Neural progenitor cell (in vitro differentiated cells): ENCODE data around the gene CFAP97D2. TPM values are rescaled to one million over a fixed set of nuclear protein-coding genes. Genes with fewer than 3 reads are reported as not detected.
"Not testable (repeated sequence)": the region's sequence is repeated elsewhere in the genome, so short reads cannot be mapped to it uniquely, and the experiment has no call there.

Experiments
- DNase-seq: peaks from one replicate; pipeline ENCODE4 v3.0.0-alpha.2; 2016; ENCODE audit warnings: low spot score
- H2AFZ ChIP-seq: fragments of 200-600 bp; sonication (generic); replicated peaks from 2 replicates; pipeline ENCODE4 v1.6.1; 2016; ENCODE audit warnings: antibody characterized with exemption
- H3F3A ChIP-seq: fragments of 200-600 bp; sonication (generic); 2 replicates; pipeline ENCODE4 v1.6.1; 2016; ENCODE audit warnings: antibody characterized with exemption, low read depth
- H3K27ac ChIP-seq: fragments of 200-600 bp; sonication (generic); 2 replicates; pipeline ENCODE4 v1.5.1; 2016; ENCODE audit warnings: mild to moderate bottlenecking
- H3K27me3 ChIP-seq: fragments of 200-600 bp; sonication (generic); 2 replicates; pipeline ENCODE4 v1.6.1; 2016; ENCODE audit warnings: mild to moderate bottlenecking, moderate library complexity
- H3K36me3 ChIP-seq: fragments of 200-600 bp; sonication (generic); 2 replicates; pipeline ENCODE4 v1.5.1; 2016
- H3K4me1 ChIP-seq: fragments of 200-600 bp; sonication (generic); 2 replicates; pipeline ENCODE4 v1.6.1; 2016; ENCODE audit warnings: mixed run types
- H3K4me2 ChIP-seq: fragments of 200-600 bp; sonication (generic); 2 replicates; pipeline ENCODE4 v1.6.1; 2016
- H3K4me3 ChIP-seq: fragments of 200-600 bp; sonication (generic); 2 replicates; pipeline ENCODE4 v1.5.1; 2016
- H3K79me2 ChIP-seq: fragments of 200-600 bp; sonication (generic); 2 replicates; pipeline ENCODE4 v1.6.1; 2016; ENCODE audit warnings: low read depth
- H3K9ac ChIP-seq: fragments of 200-600 bp; sonication (generic); 2 replicates; pipeline ENCODE4 v1.6.1; 2016
- H3K9me3 ChIP-seq: fragments of 200-600 bp; sonication (generic); 2 replicates; pipeline ENCODE4 v1.5.1; 2016; ENCODE audit warnings: low read depth
- H4K20me1 ChIP-seq: fragments of 200-600 bp; sonication (generic); 2 replicates; pipeline ENCODE4 v1.6.1; 2016; ENCODE audit warnings: low read depth
- H3K27ac Mint-ChIP-seq: 3 replicates; pipeline ENCODE4 v1.8.0; 2021; ENCODE audit warnings: mixed read lengths
- H3K27me3 Mint-ChIP-seq: 2 replicates; pipeline ENCODE4 v1.8.0; 2022; ENCODE audit warnings: low read depth, mild to moderate bottlenecking, inconsistent platforms, moderate library complexity, mixed read lengths; ENCODE audit not compliant: insufficient read depth
- H3K36me3 Mint-ChIP-seq: 3 replicates; pipeline ENCODE4 v1.8.0; 2021; ENCODE audit warnings: mixed read lengths
- H3K4me1 Mint-ChIP-seq: 3 replicates; pipeline ENCODE4 v1.8.0; 2021; ENCODE audit warnings: mixed read lengths
- H3K4me3 Mint-ChIP-seq: 3 replicates; pipeline ENCODE4 v1.8.0; 2021; ENCODE audit warnings: mild to moderate bottlenecking, moderate library complexity, mixed read lengths
- H3K9me3 Mint-ChIP-seq: 3 replicates; pipeline ENCODE4 v1.8.0; 2020; ENCODE audit warnings: mixed read lengths
- EZH2 ChIP-seq: fragments of 200-600 bp; sonication (generic); IDR thresholded peaks from 2 replicates; pipeline ENCODE4 v1.6.1; 2017; ENCODE audit warnings: antibody characterized with exemption, mild to moderate bottlenecking, moderate library complexity
- EZH2phosphoT487 ChIP-seq: fragments of 200-600 bp; sonication (generic); IDR thresholded peaks from 2 replicates; pipeline ENCODE4 v1.6.1; 2017; ENCODE audit warnings: antibody characterized with exemption
- total RNA-seq: library from RNA; depleted of rRNA; stranded (reverse); fragments of >200 nt; gene quantifications from 2 replicates; pipeline ENCODE4 v1.2.3, GENCODE V29; 2015; ENCODE audit warnings: low replicate concordance
- TF ChIP-seq, protein P1 (sequence below): fragments of 200-600 bp; sonication (generic); IDR thresholded peaks from 2 replicates; pipeline ENCODE4 v1.5.1; 2017; ENCODE audit warnings: antibody characterized with exemption, mild to moderate bottlenecking

The CFAP97D2 gene
- total RNA-seq, 1 donor from 2014 or later = not detected

DNA sequence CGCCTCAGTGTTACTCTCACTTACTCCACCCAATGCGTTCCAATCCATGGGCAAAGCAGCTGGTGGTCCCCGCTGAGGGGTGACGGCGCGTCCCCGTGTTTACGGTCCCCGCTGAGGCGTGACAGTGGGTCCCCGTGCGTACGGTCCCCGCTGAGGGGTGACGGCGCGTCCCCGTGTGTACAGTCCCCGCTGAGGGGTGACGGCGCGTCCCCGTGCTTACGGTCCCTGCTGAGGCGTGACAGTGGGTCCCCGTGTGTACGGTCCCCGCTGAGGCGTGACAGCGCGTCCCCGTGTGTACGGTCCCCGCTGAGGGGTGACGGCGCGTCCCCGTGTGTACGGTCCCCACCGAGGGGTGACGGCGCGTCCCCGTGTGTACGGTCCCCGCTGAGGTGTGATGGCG lies 19.5 kb downstream of the CFAP97D2 start:
- peaks cover 10% of the 10 kb centered on the region for H3K27me3 Mint-ChIP-seq
- H3K27ac ChIP-seq = no peak overlapping the region
- H3K79me2 ChIP-seq = no peaks in the 10 kb centered on the region
- no peak overlapping the region for H3K4me2 ChIP-seq
- no peak overlapping the region for H3K4me3 ChIP-seq
- H2AFZ ChIP-seq = no peak overlapping the region
- no peaks in the 10 kb centered on the region for H3F3A ChIP-seq
- H3K27ac Mint-ChIP-seq = no peak overlapping the region
- DNase-seq = no peak
- H3K9ac ChIP-seq = no peak overlapping the region
- H3K4me3 Mint-ChIP-seq = no peak overlapping the region
- TF ChIP-seq EZH2 (no peak), EZH2phosphoT487 (no peak)
- TF ChIP-seq, protein P1, sequence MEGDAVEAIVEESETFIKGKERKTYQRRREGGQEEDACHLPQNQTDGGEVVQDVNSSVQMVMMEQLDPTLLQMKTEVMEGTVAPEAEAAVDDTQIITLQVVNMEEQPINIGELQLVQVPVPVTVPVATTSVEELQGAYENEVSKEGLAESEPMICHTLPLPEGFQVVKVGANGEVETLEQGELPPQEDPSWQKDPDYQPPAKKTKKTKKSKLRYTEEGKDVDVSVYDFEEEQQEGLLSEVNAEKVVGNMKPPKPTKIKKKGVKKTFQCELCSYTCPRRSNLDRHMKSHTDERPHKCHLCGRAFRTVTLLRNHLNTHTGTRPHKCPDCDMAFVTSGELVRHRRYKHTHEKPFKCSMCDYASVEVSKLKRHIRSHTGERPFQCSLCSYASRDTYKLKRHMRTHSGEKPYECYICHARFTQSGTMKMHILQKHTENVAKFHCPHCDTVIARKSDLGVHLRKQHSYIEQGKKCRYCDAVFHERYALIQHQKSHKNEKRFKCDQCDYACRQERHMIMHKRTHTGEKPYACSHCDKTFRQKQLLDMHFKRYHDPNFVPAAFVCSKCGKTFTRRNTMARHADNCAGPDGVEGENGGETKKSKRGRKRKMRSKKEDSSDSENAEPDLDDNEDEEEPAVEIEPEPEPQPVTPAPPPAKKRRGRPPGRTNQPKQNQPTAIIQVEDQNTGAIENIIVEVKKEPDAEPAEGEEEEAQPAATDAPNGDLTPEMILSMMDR = no peak
- H3K9me3 Mint-ChIP-seq = peaks cover 7% of the 10 kb centered on the region
- no peaks in the 10 kb centered on the region for H3K36me3 Mint-ChIP-seq
- H3K4me1 ChIP-seq = peaks cover 10% of the 10 kb centered on the region
- no peaks in the 10 kb centered on the region for H3K27me3 ChIP-seq
- H3K36me3 ChIP-seq = no peaks in the 10 kb centered on the region
- H3K9me3 ChIP-seq = no peaks in the 10 kb centered on the region
- H3K4me1 Mint-ChIP-seq = peaks cover 6% of the 10 kb centered on the region
- H4K20me1 ChIP-seq = no peaks in the 10 kb centered on the region

DNA sequence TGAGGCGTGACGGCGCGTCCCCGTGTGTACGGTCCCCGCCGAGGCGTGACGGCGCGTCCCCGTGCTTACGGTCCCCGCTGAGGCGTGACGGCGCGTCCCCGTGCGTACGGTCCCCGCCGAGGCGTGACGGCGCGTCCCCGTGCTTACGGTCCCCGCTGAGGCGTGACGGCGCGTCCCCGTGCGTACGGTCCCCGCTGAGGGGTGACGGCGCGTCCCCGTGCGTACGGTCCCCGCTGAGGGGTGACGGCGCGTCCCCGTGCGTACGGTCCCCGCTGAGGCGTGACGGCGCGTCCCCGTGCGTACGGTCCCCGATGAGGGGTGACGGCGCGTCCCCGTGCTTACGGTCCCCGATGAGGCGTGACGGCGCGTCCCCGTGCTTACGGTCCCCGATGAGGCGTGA lies 20.5 kb downstream of the CFAP97D2 start:
- H3K9ac ChIP-seq, H3K9me3 Mint-ChIP-seq, H3K4me1 Mint-ChIP-seq, H3K79me2 ChIP-seq, H3K36me3 Mint-ChIP-seq, H4K20me1 ChIP-seq, H3F3A ChIP-seq, H3K4me1 ChIP-seq, DNase-seq, H3K36me3 ChIP-seq, H3K4me2 ChIP-seq, H3K27me3 ChIP-seq, H3K4me3 Mint-ChIP-seq, H3K27ac Mint-ChIP-seq, H3K9me3 ChIP-seq, H3K4me3 ChIP-seq, H3K27ac ChIP-seq, H2AFZ ChIP-seq: not testable (repeated sequence)
- peaks cover 12% of the 10 kb centered on the region for H3K27me3 Mint-ChIP-seq

DNA sequence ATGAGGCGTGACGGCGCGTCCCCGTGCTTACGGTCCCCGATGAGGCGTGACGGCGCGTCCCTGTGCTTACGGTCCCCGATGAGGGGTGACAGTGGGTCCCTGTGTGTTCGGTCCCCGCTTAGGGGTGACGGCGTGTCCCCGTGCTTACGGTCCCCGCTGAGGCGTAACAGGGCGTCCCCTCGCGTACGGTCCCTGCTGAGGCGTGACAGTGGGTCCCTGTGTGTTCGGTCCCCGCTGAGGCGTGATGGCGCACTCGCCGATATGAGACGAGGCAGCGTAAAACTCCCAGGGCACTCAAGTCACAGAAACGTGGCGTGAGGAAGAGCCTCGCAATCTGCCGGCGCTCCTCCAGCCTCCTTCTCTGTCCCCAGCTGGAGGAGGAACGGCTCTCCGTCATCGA lies 20.9 kb downstream of the CFAP97D2 start:
- no peaks in the 10 kb centered on the region for H3K79me2 ChIP-seq
- DNase-seq = no peak
- Mint-ChIP-seq H3K36me3 (no peaks in the 10 kb centered on the region), H3K27ac (no peak overlapping the region), H3K4me3 (no peak overlapping the region), H3K27me3 (peaks cover 10% of the 10 kb centered on the region), H3K9me3 (peaks cover 7% of the 10 kb centered on the region), H3K4me1 (peaks cover 6% of the 10 kb centered on the region)
- H3K27me3 ChIP-seq = no peaks in the 10 kb centered on the region
- H2AFZ ChIP-seq = no peak overlapping the region
- no peak overlapping the region for H3K27ac ChIP-seq
- H3K4me1 ChIP-seq = peaks cover 10% of the 10 kb centered on the region
- H3K4me3 ChIP-seq = no peak overlapping the region
- H3K9me3 ChIP-seq = no peaks in the 10 kb centered on the region
- H3K36me3 ChIP-seq = no peaks in the 10 kb centered on the region
- no peak for TF ChIP-seq EZH2phosphoT487
- TF ChIP-seq, protein P1 = no peak
- TF ChIP-seq EZH2 = no peak
- no peaks in the 10 kb centered on the region for H4K20me1 ChIP-seq
- H3K9ac ChIP-seq = no peak overlapping the region
- H3F3A ChIP-seq = no peaks in the 10 kb centered on the region
- no peak overlapping the region for H3K4me2 ChIP-seq

DNA sequence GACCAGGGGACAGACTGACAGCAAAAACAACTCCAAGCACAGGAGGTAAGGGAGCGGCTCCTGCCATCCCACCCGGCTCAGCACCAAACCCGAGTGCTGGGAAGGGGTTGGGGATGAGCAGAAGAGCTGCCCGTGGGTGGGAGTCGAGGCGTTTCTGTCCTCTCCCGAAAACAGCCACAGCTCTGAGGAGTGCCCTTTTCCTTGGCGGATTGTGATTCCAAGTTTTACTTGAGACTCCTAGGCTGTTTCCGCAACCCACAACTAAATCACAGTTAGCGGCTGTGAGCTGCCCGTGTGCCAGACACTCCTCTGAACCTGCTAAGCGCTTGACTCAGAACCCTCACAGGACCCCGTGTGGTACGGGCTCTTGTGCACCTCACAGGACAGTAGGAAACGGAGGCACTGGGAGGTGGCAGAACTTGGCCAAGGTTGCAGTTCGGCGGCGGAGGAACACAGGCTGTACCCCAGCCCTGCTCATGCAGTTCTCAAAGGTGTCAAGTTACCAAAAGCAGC lies 21.4 kb downstream of the CFAP97D2 start:
- Histone ChIP-seq H4K20me1 (no peaks in the 10 kb centered on the region), H3K4me2 (peak overlapping the region; percentile 13), H3K9ac (no peak overlapping the region), H3K27me3 (no peaks in the 10 kb centered on the region), H2AFZ (no peak overlapping the region), H3F3A (no peaks in the 10 kb centered on the region), H3K27ac (no peak overlapping the region), H3K79me2 (no peaks in the 10 kb centered on the region), H3K4me3 (no peak overlapping the region), H3K4me1 (peaks cover 10% of the 10 kb centered on the region), H3K9me3 (no peaks in the 10 kb centered on the region), H3K36me3 (no peaks in the 10 kb centered on the region)
- Mint-ChIP-seq H3K27me3 (peaks cover 6% of the 10 kb centered on the region), H3K9me3 (peaks cover 6% of the 10 kb centered on the region), H3K27ac (no peak overlapping the region), H3K36me3 (no peaks in the 10 kb centered on the region), H3K4me3 (no peak overlapping the region), H3K4me1 (peaks cover 6% of the 10 kb centered on the region)
- no peak for DNase-seq
- no peak for TF ChIP-seq EZH2
- TF ChIP-seq EZH2phosphoT487 = no peak
- TF ChIP-seq, protein P1 = no peak
